GM19372 (cell line): Measurements from ENCODE around the gene TOMM22.

ENCODE experiments used
- ATAC-seq: cut with Tn5 transposase; IDR thresholded peaks from one replicate; pipeline ENCODE4 v1.9.1; 2021; ENCODE audit warnings: mild to moderate bottlenecking, low read depth, moderate library complexity; ENCODE audit not compliant: unreplicated experiment

The TOMM22 gene

GRCh38 chr22:38694940-38695339, 13.2 kb downstream of the TOMM22 start:
- ATAC-seq, result no peak

DNA sequence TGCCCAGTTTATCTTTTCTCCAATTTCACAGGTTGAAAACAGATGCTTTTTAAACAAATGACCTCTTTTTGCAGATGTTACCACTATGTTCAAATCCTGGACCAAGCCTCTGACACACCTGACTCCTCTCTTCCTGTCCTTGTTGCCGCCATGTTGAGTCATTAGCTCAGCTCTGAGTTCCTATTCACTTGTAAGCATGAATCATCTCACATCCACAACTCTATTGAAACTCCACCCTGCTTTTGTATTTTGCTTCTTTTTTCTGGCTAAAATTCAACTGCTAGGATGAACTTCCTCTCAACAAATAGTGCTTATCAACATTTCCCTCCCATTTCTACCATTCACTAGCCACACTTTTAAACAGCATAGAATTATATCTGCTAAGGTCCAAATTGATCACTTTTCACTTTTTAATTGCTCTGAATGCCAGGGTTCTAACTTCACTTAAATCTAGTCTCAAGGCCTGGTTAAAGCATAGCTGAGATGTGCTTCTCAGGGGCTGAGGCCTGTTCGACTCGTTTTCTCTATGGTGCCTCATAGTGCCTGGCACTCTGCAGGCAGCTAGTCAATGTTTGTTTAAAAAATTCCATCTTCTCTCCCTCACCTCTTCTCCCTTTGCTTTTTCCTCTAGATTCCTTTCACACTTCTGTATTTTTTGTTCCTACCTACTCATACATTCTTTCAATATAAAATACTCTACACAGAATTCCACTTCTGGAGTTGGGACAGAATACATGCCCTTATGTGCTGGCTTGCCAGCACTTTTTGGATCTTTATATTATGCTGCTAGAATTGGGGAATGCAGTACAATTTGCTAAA, 15.1 kb downstream of the TOMM22 start:
- ATAC-seq, result no peak

DNA sequence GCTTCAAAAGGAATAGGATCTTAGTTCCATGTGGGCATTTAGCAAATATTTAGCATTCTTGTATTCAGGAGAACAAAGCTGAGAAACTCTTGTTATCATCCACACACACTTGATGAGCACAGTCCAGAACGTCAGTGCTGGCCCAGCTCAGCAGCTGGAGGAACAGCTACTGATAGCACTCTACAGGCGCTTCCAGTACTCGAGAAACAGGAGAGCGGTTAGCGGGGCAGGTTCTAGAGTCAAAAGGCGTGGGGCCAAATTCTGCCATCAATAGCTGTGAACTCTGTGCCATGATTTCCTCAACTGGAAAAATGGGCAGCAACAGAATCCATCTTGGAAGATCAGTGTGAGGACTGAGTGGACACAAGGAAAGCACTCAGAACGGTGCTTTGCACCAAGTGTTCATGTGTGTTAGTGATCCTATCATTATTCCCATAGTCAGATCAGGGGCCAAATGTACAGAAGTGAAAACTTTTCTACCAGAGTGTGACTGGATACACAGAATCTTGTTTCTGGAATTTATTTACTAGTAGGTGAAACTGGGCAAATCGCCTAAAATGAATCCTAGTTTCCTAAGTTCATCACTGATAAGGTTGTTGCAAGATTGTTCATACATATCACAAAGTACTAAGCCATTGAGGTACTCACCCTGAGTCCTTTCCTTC, 15.8 kb downstream of the TOMM22 start:
- no peak for ATAC-seq

DNA sequence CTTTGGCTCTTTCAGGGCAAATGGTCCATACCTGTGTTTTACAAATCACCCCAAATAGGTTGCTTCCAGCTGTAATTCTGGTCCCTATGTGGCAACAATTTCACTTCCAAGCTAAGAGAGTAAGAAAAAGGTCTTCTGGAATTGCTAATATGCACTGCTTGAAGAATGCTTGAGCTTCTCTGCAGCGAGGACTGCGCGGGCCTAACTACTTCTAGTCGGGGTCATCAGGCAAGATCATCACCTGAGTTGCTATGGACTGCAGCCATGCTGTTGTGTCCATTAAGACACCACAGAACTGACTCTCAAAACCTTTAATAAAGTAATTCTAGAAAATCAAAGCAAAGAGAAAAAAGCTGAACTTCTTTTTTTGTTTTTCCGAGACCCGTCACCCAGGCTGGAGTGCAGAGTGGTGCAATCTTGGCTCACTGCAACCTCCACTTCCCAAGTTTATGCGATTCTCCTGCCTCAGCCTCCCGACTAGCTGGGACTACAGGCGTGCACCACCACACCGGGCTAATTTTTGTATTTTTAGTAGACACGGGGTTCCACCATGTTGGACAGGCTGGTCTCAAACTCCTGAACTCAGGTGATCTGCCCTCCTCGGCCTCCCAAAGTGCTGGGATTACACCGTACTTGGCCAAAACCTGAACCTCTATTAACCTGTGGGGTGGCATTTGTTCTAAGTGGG, 16.8 kb downstream of the TOMM22 start:
- no peak for ATAC-seq

GRCh38 chr22:38699143-38699542, 17.4 kb downstream of the TOMM22 start:
- no peak for ATAC-seq

GRCh38 chr22:38699784-38700183, 18.0 kb downstream of the TOMM22 start:
- no peak for ATAC-seq

DNA sequence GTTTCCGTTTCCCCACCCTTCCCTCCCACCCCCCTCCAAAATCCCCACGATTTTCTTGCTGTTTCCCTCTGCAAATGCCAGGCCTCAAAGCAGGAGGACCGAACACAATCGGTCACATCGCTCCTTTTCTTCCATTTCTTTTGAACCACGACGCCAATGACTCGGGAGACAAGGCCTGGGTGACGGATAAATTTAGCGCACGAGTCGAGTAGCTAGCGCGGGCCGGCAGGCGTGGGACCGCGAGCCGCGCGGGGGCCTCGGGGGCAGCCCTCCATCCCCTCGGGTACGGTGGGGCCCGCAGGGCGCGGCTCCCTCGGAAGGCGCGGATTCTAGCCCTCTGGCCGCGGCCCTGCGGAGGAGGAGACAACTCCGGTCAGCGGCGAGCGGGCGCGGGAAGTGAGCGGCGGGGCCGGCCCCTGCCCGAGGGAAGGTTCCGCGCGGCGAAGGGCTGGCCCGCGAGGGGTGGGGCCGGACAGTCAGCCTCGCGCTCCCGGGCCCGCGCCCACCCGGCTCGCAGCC, 18.6 kb downstream of the TOMM22 start:
- ATAC-seq, result peak; percentile 13

DNA sequence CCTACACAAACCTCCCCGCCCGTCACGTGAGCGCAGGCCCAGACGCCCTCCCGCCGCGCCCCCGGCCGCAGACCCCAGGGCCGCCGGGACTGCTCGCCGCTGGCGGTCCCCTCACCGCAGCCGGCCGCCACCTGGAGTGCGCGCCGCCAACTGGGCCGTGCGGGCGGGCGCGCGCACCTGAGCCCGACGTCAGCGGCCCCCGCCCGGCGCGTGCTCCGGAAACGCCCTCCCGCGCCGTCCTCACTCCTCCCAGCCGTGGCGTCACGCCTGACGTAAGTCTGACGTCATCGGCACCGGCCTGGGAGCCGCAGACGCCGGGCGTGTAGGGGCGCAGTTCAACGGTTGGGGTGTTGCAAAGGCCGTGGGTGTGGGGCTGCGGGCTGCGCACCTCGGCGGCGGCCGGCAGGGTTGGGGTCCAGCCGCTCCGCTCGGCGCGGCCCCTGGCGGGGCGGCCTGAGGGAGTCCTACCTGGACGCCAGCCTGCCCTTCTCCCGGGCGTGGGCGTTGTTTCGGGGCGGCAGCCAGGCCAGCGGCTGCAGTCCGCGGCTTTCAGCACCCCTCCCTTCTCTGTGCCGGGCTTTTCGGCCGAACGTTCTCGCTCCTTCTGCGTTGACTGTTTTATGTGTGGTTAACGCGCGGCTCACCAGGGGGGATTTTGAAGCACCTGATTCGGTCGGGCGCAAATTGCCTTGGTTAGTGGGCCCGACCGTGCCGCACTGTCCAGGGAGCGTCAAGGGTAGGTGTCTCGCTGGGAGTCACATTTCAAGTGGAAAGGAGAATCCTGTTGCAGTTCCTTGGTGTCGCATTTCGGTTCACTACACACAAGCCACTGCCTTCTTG, 19.3 kb downstream of the TOMM22 start, which contains the start of gene JOSD1:
Gene JOSD1 (minus strand): TSS at position 155 of the 840 bp plus-strand sequence. CDS start 956 bp downstream, outside the sequence.
- ATAC-seq, result peak; percentile 43

DNA sequence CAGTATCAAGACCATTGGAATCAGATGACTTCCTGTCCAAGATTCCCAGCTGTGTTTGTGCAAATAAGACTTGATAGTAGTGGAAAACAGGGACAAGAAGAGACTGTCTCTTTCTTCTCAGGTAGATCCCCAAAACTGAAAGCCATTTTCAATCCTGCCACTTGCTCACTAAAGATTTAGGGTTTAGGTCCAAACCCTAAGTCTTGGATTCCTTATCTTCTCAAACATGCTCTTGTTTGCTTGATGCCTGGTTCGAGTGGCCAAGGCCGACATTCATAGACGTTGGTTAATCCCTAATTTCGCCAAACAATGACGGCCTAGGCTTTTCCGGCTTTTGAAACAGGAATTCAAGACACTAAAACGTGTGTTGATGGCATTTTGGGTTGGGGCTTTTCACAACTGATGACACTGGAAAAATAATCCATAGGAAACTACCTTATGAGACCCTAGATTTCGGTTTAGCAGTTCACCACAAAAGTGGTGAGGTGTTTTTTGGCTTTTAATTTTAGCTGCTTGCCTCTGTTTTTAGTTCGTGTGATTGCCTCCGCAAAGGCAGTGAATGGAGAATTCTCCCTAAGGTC, 23.0 kb downstream of the TOMM22 start:
- ATAC-seq, result no peak

DNA sequence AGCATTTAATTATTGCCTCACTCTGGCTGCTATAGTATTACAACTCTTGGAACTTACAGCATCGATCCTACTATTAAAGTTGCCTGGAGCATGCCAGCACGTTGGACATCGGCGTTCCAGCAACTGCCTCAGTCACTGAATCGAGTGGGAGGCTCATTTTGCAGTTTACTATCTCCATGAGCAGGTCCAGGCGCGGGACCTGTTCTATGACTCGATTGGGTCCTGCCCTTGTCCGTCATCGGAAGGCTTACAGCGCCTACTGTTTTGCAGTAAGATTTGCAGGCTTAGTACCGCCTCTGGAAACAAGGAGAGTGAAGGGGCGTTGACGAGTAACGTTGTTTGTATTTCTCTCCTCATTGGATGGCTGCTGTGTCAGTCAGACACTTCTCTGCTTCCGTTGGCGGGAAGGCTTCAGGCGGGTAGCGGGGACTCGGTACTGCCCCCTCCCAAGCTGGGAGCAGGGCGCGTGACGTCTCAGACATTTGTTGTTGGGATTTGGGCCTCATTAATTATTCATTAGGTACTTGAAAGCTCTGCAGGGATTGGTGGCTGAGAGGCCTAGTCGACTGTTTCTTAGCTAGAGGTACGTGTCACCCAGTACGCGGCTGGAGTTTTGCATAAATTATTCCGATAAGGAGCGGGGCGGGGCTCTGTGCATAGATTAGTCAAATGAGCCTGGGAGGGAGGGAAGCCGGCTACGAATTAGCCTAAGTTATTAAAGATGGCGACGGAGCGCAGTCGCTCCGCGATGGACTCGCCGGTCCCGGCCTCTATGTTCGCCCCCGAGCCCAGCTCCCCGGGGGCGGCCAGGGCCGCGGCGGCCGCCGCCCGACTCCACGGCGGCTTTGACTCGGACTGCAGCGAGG, 23.7 kb downstream of the TOMM22 start, which contains the start of gene GTPBP1:
Gene GTPBP1 (plus strand): TSS at position 710 of the 866 bp plus-strand sequence. CDS start 12 bp downstream, at position 722.
- peak; percentile 67 for ATAC-seq

- ATAC-seq, result peak; percentile 0
Observed at GRCh38 chr22:38706101-38706900, 24.5 kb downstream of the TOMM22 start.

GRCh38 chr22:38706901-38707195, 25.1 kb downstream of the TOMM22 start:
- ATAC-seq, result no peak

DNA sequence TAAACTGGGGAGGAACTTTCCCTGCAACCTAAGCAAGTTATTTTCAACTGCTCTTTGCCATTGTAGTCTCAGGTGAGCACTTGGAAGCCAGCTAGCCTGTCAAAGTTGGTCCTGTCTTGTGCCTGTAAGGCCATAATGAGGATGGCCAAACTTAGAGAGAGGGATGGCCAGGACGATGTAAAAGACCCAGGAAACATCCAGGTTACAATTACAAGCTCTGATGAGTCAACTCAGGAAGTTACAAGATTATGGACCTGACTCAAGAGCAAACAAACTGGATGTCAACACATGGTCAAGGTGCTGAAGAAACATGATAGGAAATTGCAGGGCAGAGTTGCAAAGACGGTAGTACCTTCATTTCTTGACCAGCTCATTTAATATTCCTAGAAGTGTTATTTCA, 25.6 kb downstream of the TOMM22 start:
- no peak for ATAC-seq

GRCh38 chr22:38707984-38708383, 26.2 kb downstream of the TOMM22 start:
- ATAC-seq, result no peak

- ATAC-seq, result no peak
Observed at GRCh38 chr22:38709306-38709705, 27.5 kb downstream of the TOMM22 start.

GRCh38 chr22:38710351-38710750, 28.6 kb downstream of the TOMM22 start:
- no peak for ATAC-seq

DNA sequence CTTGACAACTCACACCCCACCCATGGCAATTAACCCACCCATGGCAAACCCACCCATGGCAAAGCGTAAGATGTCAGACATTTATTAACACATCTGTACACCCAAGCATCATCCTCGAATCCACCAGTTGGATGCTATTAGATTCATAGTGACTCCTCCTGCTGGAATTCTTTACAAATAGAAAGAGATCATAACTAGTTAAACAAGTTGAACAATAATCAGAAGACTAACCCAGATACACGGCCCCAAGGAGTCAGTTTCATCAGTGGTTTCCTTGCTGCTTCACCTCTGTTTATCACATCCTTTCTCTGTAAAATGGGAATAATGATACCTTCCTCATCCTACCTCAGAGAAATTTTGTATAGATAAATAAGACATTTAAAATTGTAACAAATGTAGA, 29.1 kb downstream of the TOMM22 start:
- no peak for ATAC-seq
